ENCODE results near the gene NUP210L.
A peak's percentile ranks its signal among the peaks of the same experiment; 100 is the strongest.
"Not testable (repeated sequence)": the region's sequence is repeated elsewhere in the genome, so short reads cannot be mapped to it uniquely, and the experiment has no call there.

Gene NUP210L

GRCh38 chr1:153987621-153988020, 167.3 kb downstream of the NUP210L start:
- DNase-seq: no peak

DNA sequence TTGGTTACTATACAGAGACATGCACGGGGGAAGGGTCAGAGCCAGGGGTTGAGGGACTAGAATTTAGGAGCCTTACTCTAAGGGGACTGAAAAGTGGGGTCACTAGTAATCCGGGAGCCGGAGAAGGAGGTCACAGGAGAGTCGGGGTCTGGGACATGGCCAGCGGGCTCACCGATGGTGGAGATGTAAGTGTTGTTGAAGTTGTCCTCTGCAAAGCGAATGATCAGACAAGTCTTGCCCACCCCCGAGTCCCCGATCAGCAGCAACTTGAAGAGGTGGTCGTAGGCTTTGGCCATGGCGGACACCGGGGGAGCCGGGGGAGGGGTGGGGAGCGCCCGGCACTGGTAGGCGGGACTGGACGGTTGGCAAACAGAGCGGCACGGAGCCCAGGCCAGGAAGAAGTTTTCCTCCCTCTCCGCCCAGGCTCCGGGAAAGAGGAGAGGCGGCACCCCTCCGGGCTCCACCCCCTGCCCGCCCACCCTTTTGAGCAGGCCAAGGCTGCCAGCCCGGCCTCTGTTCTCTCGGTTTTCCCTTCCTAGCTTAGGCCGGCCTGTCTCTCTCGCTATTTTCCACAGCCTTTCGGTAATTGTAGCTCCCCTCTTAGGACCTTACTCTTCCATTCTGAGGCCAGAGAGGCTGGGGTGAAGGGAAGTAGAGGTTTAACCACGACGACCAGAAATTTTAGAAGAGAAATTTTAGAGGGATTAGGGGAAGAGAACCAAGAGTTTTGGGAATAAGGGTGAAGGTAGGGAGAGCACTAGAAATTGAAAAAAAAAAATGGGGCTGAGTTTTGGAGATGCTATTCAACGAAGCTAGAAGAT, 168.7 kb downstream of the NUP210L start, which contains the start of gene RAB13:
Gene RAB13, minus strand, starts transcription at position 399 of the 821 bp plus-strand sequence. Its CDS starts 103 bp downstream, at position 296.
- DNase-seq: peak; percentile 82

DNA sequence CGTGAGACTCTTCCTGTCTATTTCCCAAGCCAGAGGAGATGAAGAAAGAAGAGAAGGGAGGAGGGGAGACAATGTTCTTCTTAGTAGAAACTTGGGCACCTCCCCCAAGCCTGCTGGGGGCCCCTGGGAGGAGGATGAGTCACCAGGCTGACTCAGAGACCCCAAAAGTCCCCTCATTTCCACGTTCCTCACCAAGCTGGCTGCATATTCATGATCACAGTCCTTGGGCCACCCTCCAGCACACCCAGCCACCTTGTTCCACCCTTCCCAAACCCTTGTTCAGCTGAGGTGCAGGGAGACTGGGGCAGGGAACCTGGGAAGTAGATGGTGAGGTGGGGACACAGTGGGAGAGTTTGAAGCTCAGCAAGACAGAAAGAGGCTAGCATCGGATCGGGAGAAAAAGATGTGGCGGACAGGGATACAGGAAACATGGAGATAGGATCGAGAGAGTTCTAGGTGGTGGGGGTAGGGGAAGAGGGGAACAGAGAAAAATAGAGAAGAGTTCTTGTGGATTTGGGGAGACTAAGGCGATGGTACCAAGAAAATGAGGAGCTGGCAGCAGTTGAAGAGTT, 169.4 kb downstream of the NUP210L start:
- no peak for DNase-seq

DNA sequence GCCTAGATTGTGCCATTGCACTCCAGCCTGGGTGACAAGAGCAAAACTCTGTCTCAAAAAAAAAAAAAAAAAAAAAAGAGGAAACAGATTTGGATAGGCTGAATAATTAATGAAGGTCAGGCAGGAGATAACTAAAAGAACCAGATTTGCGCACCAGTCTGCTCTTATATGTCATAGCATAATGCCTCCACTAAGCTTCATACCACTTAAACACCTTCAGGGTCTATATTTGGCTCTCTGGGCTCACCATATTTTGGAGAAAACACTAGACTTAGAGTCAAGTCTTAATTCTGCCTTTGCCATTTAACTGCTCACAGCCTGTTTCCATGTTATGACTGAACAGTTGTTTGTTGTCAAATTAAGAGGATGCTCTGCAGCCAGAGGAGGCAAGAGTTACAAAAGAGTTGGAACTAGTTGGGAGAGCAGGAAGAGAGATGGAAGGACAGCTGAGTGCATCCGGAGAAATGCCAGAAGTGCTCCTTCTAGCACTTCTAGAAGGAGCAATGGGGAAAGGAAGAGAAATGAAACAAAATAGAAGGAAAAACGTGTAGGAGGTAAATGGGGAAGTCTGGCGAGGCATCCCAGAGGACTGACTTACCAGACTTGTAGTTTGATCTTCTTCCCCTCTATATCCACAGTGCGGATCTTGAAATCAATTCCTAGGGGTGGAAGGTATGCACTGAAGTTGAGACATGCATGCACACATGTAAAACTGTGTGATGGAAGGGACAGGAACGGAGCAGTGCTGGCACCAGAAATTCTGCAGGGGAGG, 170.6 kb downstream of the NUP210L start:
- DNase-seq: no peak

GRCh38 chr1:153981735-153982134, 173.1 kb downstream of the NUP210L start:
- not testable (repeated sequence) for DNase-seq

GRCh38 chr1:153979091-153979490, 175.8 kb downstream of the NUP210L start:
- DNase-seq: not testable (repeated sequence)

DNA sequence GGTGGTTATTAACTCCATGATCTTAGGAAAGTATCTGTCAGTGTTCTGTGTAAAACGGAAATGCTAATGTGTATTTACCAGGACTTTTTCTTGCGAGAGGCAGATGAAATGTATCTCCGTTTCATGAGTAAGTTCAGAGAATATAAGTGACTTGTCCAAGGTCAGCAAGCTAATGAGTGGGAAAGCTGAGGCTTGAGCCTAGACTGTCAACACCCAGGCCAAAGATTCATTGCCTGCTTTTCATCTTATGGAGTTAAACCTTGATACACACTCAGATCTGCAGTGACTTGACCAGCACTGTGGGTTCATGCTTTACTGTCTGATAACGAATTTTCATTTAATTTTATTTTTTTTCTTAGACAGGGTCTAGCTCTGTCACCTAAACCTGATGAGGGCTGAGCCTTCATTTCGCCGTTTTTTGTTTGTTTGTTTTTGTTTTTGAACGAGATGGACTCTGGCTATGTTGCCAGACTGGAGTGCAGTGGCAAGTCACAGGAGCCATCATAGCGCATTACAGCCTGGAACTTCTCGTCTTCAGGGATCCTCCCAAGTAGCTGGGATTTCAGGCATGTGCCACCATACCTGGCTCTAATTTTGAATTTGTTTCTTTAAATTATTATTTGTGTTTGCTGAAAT, 176.5 kb downstream of the NUP210L start:
- no peak for DNase-seq

DNA sequence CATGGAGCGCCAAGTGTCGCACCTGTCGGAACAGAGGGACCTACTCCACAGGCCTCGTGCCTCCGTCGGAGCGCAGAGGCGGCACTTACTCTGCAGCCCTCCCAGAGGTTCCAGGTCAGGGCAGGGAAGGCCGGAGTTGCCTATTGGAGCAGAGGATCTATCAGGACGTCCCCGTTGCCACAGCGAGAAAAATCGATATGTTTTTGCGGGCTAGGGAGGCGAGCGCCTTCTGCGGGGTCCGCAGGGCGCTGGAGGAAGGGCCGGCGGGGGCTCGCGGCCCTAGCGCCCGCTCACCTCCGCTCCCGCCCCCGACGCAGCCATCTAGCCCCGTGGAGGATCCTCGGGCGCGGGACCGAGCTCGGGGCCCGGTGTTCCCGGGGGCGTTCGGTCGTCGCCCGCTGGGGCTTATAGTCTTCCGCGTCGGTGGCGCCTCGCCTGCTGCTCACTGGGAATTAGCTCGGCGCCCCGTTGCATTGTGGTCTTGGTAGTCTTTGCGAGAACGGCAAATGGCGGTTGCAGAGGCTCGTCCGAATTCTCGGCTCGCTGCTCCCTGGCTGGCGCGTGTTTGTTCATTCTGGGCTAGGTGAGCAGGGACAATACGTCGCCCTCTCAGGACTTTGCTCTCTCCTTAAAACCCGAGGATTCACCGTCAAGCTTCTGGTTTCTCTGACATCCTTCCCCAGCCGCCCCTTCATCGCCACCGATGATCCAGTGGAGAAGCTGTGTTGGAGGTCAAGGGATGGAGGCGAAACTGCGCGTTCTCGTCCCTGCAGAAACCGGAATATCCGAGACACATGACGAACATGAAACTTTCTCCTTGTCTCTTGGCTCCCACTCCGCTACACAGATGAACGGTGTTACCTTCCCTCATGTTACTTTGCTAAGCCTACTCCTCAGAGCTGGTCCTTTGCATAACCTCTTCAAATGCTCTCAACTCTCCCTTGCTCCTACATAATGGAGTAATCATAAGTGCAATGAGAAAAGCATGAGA, 177.3 kb downstream of the NUP210L start, which contains the start of gene JTB:
Gene JTB, minus strand, starts transcription at position 425 of the 991 bp plus-strand sequence. Its CDS starts 422 bp downstream, at position 3.
- peak; percentile 88 for DNase-seq

- DNase-seq: no peak
Observed at GRCh38 chr1:153976819-153977249, 178.0 kb downstream of the NUP210L start.

DNA sequence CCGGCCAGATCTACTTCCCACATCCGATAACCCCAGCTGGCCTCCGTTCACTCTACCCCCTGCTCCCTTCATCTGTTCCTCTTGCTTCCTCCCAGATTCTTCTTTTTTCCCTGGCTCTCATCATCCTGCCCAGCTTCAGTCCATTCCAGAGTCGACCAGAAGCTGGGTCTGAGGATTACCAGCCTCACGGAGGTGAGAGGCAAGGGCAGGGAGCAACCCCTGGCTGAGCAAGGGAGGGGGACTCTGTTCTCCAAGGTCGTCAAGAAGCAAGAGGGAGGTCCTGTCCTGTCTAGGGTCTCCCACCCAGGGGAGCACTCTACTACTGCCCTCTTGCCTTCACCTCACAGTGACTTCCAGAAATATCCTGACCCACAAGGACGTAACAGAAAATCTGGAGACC, 181.3 kb downstream of the NUP210L start:
- no peak for DNase-seq

DNA sequence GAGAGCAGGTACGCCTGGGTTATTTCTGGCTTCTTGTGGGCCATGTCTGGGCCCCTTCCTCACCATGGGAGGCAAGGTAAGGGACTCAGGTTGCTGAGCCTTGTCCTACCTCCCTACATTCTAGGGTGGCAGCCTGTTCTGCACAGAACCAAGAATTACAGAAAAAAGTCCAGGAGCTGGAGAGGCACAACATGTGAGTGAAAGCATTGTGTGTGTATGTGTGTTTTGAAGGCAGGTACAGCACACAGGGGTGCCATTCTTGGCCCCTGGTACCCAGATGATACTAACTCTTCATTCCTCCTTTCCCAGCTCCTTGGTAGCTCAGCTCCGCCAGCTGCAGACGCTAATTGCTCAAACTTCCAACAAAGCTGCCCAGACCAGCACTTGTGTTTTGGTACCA, 181.8 kb downstream of the NUP210L start:
- DNase-seq: no peak

DNA sequence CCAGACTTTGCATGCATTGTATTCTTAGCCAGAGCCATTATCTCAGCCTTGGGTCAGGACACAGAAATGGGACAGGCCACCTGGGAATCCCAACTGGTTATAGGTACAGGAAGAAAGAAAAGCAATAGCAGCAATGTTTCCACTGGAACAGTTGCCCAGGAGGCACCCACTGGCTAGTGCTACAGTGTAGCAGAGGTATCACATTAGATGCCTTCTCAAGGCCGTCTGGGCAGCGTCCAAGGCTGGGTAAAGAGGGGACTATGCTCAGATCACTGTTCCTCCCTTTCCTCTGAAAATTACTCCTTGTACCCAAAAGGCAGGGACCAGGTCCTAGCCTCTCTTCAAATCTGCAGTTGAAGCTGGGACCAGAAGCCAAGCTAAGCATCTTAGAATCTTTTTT, 184.5 kb downstream of the NUP210L start:
- no peak for DNase-seq

DNA sequence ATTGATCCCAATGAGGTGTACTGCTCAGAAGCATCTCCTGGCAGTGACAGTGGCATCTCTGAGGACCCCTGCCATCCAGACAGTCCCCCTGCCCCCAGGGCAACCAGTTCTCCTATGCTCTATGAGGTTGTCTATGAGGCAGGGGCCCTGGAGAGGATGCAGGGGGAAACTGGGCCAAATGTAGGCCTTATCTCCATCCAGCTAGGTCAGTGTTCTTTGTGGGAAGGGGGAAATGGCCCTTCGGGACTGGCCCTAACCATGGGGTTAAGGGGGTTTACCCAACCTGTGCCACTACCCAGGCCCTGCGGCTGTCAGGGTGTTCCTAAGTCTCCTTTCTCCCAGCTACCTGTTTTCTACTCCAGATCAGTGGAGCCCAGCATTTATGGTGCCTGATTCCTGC, 185.9 kb downstream of the NUP210L start:
- no peak for DNase-seq

GRCh38 chr1:153968408-153968807, 186.5 kb downstream of the NUP210L start:
- DNase-seq: no peak

DNA sequence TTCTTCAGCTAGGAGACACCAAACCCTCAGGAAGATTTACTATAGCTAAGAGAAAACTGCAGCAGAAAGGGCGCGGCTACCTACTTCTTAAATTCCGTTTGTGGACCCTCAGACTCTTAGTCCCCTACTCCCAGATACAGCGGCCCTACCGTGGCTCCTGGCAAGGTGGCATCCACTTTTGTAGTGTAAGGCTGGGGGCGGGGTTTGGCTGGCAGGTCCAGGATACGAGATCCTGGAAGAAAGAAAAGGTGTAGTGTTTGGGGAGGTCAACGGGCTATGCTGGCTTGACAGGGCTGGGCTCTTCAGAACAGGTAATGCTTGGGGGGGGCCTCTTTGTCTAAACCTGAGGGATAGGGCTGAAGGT, 186.9 kb downstream of the NUP210L start:
- DNase-seq: no peak

DNA sequence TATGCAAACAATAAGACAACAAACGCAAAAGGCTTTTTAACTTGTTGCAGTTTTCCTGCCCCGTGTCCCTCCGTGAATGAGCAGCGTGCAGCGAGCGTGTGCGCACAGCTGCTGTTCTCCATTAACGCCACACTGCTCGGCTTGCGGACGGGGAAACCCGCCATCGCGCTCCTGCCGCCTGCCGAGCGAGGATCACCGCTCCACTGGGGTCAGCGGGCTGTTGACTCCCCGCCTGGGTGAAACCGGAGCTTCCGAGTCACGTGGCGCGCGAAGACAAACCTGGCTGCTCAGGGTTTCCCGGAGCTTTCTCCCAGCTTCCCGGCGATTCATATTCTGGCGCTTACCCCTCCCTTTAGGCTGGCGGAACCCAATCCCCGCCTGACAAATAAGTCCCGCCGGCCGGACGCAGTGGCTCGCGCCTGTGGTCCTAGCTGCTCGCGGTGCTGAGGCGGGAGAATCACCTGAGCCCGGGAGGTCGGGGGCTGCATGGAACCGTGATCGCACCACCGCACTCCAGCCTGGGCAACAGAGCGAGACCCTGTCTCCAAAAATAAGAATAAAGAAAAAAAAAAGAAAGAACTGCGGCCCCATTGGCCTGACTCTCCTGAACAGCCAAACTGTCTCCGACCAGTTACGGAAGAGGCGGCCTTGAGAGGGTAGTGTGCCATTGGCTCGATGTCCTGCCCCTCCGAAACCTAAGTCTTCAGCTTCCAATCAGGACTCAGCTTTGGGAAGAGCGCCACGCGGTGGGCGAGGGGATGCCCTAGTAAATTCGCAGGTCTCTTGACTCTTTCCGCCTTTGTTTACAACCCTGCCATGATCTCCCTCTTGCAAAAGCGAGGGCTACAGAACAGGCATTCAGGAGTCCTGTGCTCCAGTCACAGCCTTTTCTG, 187.5 kb downstream of the NUP210L start, which contains the start of gene CREB3L4:
Gene CREB3L4, plus strand, starts transcription at position 796 of the 893 bp plus-strand sequence. CDS start 624 bp downstream, outside the sequence.
- DNase-seq: peak; percentile 97

- peak; percentile 73 for DNase-seq
Observed at GRCh38 chr1:153963850-153964331, 191.0 kb downstream of the NUP210L start.

DNA sequence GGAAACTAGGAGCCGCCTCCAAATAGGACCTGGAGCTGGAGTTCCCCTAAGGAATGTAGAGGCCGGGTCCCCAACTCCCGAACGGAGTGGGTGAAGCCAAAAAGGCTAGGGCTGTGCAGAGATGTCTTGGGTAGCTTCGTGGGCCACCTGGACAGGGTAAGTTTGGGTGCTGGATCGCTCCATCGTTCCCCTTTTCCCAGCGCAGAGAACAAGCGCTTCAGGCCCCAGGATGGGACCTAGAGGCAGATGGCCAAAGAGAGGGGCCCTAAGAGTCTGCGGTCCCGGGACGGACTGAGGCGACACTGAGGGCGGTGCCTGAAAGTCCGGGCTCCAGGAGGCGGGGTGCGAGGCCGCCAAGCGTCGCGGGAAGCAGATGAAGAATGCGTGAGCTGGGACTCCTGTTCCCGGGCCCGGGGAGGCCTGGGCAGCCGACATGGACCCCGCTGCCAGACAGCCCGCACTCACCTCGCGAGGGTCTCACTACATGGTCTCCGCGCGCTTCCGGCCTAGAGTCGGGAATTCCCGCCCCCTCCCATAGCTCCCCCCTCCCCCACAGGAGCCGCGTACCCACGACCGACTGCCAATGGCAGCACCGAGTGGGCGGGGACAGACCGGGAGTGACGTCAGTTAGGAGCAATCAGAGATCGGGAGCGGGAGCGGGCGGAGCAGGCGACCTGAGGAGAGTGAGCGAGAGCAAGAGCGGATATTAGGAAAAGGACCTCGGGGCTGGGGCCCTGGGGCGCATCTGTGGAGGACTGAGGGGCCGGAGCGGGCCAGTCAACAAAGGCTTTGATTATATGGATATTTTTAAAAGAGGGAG, 191.6 kb downstream of the NUP210L start, which contains the start of gene SLC39A1:
Gene SLC39A1, minus strand, starts transcription at position 508 of the 820 bp plus-strand sequence. CDS start 822 bp downstream, outside the sequence.
- DNase-seq: peak; percentile 96
